GM19193 (cell line): ENCODE results near the gene SLC47A2.

ENCODE experiments used
- POLR2A ChIP-seq: IDR thresholded peaks from 4 replicates; pipeline ENCODE4 v1.6.1; 2011; ENCODE audit not compliant: insufficient read depth, insufficient read length; ENCODE audit errors: extremely low read depth

SLC47A2 gene

DNA sequence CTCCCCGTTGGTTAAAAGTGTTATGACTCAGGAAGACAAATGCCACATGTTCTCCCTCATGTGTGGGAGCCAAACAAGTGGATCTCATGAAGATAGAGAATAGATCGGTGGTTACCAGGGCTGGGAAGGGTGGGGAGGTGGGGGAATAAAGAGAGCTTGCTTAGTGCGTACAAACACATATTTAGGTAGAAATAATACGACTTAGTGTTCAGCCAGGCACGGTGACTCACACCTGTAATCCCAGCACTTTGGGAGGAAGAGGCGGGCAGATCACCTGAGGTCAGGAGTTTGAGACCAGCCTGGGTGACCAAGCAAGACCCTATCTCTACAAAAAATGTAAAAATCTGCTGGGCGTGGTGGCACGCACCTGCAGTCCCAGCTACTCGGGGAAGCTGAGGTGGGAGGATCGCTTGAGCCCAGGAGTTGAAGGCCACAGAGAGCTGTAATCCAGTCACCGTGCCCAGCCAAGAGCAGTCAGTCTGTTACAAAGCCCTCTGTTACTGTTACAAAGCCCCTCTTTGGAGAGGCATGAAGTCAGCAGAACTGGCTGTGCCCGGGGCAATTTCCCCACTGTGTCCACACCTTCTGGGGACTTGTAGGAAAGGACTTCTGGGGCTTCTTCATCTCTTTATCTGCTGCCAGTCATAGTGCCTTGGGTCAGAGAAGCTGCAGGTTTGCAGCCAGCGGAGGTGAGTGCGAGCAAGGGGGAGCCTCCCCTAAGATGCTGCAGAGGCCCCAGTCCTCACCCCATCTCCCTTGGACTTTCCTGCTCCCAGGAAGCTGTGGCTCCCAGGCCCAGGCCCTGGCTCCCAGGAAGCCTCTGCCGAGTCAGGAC lies 36.0 kb upstream of the SLC47A2 start:
- TF ChIP-seq POLR2A = no peak

DNA sequence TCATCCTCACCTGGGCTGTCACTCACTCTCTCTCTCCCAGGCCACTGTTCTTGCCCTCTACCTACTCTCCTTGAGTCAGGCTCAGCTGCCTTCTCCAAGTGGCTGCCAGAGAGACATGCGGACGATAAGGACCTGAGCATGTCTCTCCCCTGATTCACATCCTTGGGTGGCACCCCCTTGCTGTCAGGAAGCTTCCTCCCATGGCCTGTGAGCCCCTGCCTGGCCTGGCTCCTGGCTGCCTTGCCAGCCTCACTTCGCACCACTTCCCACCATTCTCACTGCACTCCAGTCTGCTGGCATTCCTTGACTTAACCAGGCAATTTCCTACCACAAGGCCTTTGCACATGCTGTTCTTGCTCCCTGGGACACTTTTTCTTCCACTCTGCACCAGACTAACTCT lies 34.5 kb upstream of the SLC47A2 start:
- no peak for TF ChIP-seq POLR2A

DNA sequence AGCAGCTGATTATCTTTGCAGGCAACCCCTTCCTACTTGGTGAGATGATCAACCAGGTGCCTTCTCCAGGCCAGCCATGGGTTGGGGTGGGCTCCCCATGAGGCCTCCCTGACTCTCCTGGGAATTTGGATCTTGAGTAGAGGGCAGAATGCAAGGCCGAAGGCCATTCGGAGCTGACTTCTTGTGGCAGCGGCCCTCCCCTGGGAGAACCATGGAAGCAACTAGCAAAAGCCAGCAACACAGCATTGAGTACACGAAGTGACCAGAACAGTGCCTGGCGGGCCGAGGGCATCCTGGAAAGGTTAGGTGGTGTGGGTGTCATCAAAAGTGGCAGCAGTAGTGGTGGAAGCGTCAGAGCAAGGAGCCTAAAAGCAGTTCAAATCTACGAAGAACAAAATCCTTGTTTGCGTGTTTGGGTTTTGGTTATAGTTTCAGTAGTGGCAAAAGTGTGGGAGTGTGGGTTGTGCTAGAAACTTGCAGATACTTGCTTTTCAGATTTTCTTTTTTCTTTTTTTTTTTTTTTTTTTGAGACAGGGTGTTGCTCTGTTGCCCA lies 33.7 kb upstream of the SLC47A2 start:
- TF ChIP-seq POLR2A = no peak

DNA sequence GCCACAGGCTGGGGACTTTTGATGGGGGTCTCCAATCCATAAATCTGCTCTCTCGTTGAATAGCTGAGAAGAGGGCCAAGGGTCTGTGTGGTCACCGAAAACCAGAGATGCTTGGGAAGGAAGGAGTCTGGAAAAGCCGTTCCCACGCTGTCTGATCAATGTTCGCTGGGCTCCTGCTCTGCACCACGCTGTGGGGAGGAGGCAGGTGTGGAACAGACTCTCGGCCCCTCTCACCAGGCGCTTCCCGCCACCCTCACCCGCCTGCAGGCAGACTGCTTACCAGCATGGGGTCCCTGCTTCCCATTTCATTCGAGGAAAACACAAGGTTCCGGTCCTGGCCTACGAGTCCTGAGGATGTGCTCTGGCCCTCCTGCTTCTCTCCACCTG lies 32.4 kb upstream of the SLC47A2 start:
- TF ChIP-seq POLR2A = no peak

DNA sequence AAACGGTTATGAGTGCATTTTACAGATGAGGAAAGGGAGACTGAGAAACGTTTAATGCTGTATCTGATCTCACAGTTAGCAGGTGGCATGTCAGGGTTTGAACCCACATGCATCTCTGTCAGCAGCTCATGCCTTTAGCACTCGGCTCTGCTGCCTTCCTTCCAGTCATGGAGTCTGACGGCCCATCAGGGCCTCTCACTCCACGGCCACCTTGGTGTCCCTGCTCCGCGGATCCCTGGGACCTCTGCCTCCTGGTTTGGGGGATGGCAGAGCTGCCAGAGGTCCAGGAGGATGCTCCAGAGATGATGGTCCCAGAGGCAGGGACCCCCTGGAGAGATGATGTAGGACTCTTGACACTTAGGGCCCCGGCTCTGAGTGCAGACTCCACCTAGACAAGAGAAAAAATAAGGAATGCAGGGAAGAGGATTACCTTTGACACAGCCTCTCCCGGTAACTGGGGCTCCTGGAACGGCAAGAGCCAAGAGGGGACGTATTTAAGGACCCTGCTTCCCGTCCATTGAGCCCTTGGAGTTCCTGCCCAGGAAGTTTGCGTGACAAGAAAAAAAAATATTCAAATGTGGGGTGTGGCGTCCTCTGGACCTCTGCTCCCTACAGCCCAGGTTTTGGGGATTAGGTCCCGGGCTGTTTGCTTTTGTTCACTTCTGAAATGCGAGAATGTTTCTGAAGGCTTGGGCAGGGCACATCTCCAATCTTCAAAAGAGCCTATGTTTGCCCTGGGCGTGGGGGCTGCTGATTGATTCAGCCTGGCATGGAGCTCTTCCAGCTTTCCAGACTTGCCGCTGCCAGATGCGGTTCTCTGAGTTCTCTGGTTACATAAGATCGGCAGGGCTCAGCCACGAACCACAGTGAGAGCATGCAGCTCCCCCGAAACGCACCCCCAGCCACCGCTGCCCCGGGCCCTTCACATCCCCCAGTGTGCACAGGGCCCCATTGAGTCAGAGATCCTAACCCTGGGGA lies 31.7 kb upstream of the SLC47A2 start, which contains the start of gene ALDH3A1:
ALDH3A1 (minus strand) TSS at position 470 of the 978 bp plus-strand sequence. CDS start 3,169 bp downstream, outside the sequence.
- no peak for TF ChIP-seq POLR2A

DNA sequence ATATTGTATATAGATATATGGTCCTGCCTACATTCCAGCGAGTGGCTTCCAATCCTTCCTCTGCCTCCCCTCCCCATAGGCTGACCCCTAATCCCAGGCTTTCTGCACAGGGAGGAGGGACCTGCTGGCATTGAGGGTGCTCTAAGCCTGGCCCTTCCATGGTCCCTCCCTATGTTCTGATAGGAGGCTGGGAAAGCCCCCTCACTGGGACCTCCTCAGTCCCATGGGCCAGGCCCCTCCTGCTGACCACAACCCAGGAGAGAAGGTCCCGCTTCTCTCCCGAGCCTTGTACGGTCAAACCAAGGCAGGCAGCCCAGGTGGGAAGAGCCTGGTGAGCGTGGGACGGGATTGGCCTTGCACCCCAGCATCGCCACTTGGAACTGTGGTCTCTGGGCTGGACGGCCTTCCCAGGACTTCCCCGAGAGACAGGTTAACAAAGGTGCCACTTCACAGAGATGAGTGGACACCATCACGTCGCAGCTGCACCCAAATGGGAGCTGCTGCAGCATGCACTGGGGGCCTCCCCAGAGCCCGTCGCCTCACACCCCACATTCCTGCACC lies 30.9 kb upstream of the SLC47A2 start:
- no peak for TF ChIP-seq POLR2A

DNA sequence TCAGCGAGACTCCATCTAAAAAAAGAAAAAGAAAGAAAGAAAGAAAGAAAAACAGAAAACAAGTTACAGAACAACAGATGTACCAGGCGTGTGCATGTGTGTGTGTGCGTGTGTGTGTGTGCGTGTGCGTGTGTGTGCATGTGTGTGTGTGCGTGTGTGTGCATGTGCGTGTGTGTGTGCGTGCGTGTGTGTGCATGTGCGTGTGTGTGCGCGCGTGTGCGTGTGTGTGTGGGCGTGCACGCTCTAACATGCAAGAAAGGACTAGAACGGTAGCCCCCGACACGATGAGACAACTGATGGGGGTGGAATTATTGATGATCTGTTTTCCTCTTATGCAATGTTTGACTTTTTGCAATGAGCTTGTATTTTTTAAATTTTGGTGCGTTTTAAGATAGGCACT lies 30.1 kb upstream of the SLC47A2 start:
- TF ChIP-seq POLR2A = no peak

DNA sequence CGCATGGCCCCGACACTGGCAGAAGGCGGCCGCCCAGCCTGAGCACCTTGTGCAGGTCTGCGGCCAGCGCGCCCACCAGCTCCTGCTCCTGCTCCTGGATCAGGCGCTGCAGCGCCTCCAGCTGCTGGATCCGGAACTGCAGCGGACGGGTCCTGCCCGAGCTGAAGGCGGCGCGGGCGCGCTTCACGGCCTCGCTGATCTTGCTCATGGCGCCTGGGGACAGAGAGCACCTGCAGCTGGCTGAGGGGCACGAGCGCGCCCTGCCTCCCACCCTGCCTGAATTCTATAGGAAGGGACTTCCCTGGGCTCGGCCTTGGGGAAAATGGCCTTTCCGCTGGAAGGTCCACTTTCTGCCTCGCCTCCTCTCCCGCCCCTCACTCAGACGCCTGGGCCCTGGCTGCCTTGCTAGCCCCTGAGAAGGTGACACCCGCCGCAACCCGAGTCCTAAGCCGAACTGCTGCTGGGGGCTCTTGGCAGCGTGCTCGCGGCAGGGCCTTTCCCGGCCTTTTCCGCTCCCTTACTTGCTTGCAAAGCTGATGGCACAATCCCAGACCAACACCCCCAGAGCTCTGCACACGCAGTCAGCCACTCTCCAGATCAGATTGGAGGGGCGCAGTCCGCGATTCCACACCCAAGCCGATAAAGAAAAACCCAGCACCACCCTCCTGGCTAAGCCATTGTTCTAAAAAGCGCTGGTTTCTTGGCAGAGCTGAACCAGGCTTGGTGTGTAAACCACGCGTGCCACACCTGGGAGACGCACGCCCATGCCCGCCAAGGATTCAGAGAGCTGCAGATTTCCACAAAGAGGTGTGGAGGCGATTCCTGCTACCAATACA lies 28.8 kb upstream of the SLC47A2 start:
- TF ChIP-seq POLR2A = peak; percentile 35

DNA sequence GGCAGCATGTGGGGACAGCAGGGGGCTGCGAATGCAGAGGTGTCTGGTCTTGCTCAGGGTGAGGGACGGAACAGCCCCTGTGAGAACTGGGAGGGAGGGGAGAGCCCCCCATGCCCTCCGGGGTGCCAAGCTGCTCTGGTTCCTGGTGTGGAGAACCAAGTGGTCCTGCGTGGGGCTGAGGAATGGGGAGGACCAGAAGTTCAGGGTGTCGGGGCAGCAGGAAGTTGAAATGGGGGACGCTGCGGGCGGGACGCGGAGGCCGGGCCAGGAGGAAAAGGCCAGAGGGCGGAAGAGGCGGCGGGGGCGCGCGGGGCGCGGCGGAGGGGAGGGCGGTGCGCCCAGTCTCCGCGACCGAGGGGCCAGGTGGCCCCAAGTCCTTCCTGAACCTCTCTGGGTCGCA lies 28.1 kb upstream of the SLC47A2 start:
- no peak for TF ChIP-seq POLR2A

DNA sequence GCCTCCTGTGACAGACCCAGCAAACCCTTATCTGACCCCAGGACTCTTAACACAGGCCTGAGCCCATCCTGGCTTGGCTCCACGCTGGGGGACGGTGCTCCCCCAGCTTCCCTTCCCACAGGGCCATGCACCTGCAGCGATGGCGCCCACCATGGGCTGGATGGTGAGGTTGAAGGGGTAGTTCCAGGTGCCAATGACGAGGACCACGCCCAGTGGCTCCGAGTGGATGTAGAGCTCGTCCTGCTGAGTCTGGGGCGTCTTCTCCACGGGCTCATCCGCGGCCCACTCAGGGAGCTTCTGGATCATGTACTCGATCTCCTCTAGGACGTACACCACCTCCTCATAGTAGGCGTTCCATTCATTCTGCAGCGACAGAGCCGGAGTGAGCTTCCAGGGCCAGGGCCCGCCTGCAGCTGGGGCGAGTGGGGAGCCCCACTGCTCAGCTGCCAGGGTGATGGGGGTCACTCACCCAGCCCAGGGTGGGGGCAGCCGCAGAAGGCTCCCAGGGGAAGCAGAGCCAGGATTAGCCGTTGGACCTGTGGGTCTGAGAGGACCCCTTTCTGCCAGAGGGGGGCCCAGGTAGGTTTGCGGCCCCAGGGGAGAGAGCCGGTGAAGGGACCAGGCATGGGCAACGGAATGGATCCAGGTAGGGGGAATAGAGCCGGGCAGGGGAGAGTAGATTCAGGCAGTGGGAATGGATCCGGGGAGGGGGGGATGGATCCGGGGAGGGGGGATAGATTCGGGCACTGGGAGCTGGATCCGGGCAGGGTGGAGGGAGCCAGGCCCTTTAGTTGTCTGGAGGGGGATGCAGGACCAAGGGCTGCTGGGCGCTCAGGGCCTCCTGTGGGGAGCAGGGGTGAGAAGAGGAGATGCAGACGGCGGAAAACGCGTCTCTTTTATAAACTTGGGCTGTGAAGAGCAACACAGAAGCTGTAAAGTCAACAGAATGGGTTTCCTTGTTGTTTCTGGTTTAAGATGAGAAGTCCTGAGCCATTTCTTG lies 27.0 kb upstream of the SLC47A2 start:
- TF ChIP-seq POLR2A = no peak

DNA sequence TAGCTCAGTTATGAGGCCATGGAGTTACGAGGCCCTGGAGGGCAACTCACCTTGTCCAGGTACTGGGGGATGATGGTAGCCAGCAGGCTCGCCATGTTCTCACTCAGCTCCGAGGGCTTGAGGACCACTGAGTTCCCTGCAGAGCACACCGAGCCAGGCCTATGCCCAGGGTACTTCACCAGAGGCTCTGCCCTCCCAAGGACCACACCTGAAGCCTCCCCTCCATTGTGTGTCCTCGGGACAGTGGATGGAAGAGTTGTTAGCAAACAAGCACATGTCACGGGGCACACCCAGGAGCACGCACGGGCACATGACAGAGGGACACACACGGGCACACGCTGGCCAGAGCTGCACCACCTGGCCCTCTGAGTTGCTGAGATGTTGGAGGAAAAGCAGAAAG lies 26.1 kb upstream of the SLC47A2 start:
- no peak for TF ChIP-seq POLR2A

DNA sequence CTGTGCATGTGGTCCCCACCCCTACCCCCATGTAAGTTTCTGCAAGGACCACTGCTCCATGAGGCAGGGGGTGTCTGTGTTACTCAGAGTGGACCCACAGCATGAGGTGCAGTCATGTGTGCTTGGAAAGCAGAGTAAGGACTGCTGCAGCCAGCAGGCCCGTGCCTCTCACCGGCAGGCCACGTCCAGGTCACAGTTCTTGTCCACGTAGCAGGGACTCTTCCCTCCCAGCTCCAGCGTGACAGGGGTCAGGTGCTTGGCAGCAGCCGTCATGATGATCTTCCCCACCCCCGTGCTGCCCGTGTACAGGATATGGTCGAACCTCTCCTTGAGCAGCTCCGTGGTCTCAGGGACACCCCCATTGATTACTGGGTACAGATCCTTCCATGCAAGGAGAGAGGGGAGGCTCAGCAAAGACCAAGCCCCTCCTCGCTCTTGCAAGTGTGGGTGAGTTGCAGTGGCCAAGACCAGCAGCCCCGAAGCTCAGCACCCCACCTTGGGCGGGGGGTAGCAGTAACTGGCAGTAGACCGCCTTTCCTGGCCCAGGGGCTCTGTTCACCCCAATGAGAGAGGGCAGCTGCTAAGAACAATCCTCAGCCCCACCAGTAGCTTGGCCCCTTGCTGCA lies 25.6 kb upstream of the SLC47A2 start:
- TF ChIP-seq POLR2A = no peak
